ENCODE measurements around the gene SLC6A19.

Gene SLC6A19

DNA sequence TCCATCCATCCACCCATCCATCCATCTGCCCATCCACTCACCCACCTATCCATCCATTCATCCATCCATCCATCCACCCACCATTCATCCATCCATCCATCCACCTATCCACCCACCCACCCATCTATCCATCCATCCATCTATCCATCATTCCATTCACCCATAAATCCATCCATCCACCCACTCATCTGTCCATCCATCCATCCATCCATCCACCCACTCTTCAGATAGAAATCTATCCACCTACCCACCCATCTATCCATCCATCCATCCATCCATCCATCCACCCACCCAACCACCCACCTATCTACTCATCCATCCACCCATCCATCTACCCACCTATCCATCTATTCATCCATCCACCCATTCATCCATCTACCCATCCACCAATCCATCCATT is 35.0 kb upstream of the SLC6A19 start:
- DNase-seq = no peak

DNA sequence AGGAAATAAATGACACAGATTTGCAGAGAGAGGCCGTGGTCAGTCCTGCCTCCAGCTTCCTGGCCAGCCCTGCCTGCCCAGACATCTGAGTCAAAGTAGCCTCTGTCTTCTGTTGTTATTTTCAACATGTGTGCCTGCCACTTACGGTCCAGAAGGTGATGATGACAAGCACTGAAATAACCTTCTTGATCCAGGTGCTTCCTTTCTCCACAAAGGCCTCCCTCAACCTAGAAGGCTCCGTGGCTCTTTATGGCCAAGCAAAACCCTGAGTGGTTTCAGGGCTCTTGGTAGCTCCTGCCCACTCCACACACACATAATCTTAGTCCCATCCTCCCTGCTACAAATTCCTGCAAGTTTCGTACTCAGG is 34.1 kb upstream of the SLC6A19 start:
- no peak for DNase-seq

DNA sequence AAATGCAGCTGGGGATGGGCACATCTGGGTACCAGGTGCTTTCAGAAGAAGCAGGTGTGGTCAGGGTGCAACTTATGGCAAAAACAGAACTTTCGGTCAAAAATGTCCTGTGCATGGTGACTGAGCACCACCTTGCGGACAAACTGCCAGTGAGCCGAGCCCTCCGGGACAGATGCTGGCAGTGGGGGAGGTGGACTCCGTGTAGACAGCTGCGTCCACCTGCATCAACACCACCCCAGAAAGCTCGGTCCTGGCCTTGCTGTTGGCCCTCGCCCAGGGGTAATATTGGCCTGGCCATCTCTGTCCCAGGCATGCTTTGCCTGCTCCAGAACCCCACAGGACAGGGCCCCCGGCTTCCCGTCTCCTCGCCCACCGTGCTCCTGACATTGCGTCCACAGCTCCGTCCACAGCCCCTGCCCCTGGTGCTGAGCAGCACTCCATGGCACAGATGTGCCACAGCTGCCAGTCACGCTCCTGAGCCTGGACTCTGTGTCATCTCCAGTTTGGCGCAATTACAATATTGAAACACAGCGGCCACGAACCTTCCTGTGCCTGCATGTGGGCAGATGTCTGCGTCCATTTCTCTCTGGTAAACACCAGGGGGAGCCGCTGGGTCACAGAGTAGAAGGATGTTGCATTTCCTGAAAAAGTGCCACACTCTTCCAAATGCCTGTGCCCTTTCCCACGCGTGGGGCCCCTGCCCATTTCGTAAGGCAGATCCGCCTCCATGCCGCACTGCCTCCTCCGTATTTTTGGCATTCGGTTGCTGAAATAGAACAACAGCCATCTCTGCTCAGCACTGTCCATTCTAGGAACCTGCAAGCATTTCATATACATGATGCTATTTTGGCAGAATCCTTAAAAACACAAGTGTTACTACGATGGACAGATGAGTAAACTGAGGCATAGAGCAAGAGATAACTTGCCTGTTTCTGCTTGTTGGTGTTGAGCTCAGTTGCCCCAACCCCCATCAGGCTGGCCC is 33.4 kb upstream of the SLC6A19 start:
- no peak for DNase-seq

DNA sequence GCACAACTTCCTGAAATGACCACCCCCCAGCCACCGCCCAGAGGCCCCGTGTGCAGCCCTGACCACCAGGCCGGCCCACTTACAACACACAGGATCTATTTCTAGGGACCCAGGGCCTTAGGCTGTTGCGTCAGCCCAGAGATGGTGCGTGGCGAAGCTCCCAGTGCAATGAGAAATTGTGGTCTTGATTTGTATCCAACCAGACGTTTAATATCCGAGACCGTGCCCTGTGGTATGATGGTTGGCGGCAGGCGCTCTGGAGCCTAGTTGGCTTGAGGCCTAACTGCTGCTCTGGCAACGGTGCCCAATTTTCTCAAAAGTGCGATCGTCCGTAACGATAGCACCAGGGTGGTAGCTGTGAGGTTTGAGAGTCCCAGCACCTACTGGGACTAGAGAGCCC is 32.6 kb upstream of the SLC6A19 start:
- no peak for DNase-seq

DNA sequence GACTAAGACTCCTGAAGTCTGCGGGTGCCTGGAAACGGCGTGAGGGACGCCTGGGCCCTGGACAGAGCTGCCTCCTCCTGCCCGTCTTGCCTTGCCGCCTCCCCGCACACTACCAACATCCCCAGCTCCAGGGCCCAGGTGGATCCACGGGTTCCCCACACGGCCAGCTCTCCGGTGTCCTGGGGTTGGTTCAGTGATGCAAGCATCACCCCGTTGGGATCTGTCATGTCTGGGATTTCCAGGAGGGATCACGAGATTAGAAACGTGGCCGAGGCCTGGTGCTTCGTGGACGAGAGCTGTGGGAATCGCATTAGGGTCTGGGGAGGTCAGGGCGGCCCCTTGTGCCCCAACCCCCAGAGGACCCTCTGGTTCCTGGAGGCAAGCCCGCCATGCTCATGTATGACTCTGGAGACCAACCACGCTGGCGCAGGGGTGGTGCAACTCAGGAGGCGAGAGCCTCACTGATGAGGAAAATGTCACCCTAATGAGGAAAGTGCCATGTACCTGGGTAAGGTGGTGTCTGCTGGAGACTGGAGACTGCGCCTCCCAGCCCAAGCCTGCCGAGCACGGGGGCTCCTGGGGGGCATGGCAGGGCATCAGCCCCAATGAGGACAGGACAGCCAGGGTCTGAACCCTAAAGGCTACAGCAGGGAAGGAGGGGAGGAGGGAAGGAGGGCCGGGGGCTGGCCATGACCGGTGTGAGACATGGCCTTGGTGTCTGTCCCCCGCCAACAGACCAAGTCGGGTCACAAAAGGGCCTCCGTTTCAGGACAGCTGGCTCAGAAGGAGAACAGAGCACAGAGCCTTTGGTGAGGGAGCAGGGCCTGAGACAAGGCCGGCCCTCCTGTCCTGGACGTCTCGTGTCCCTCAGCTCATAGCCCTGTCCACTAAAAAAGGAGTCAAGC is 31.9 kb upstream of the SLC6A19 start:
- no peak for DNase-seq

DNA sequence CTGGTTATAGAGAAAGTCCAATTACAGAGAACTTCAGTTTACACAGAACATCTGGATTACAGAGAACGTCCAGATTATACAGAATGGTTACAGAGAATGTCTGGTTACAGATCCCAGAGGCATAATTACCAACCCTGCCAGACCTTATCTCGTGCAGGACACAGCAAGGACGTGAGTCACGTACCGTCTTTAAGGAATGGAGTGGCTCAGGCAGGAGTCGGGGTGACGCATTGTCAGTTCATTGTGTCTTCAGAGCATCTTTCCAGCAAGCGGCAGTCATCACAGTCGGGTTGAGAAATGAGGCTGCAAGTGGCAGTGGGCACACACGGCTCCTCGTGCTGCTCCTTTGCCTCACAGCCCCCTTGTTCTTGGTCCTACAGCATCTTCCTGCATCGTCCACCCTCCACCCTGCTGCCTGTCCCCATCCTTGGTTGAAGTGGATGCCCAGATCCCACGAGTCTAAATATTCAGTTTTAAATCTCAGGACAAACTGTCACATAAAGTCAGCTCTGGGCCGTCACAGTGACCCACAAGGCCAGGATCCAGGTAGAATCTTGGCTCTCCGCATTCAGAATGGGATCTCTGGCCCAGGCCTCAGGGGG is 30.0 kb upstream of the SLC6A19 start:
- DNase-seq = no peak

DNA sequence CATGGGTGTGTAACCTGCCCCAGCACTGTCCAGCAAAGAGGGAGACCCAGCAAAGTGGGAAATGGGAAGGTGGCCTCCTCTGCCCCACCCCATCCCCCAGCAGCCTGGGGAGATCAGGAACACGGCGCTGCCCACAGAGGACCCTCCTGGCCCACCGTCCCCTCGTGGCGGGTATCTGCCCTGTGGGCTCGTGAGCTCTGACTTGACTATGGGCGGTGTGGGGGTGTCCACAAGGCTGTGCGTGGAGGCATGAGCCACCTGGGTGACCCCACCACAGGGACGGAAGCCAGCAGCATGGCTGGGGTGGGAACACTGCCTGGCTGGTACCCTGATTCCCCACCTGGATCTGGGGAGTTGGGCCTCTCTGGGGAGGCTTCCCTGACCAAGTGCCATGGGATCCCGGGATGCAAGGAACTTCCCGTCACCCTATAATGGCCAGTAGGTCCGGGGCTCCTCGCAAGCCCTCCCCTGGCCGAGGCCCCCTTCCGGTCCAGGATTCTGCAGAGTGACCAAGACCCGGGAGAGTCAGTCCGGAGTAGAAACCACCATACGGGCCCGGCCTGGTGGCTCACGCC is 29.3 kb upstream of the SLC6A19 start:
- no peak for DNase-seq

DNA sequence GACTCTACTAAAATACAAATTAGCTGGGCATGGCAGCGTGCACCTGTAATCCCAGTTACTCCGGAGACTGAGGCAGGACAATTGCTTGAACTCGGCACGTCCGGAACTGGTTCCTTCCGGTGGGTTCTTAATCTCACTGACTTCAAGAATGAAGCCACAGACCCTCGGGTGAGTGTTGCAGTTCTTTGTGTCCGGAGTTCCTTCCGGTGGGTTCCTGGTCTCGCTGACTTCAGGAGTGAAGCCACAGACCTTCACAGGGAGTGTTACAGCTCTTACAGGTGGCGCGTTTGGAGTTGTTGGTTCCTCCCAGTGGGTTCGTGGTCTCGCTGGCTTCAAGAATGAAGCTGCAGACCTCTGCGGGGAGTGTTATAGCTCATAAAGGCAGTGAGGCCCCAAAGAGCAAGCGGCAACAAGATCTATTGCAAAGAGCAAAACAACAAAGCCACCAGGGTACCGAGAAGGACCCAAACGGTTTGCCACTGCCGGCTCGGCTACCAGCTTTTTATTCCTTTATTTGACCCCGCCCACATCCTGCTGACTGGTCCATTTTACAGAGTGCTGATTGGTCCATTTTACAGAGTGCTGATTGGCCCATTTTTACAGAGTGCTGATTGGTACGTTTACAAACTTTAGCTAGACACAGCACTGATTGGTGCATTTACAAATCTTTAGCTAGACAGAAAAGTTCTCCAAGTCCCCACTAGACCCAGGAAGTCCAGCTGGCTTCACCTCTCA is 28.6 kb upstream of the SLC6A19 start:
- no peak for DNase-seq

DNA sequence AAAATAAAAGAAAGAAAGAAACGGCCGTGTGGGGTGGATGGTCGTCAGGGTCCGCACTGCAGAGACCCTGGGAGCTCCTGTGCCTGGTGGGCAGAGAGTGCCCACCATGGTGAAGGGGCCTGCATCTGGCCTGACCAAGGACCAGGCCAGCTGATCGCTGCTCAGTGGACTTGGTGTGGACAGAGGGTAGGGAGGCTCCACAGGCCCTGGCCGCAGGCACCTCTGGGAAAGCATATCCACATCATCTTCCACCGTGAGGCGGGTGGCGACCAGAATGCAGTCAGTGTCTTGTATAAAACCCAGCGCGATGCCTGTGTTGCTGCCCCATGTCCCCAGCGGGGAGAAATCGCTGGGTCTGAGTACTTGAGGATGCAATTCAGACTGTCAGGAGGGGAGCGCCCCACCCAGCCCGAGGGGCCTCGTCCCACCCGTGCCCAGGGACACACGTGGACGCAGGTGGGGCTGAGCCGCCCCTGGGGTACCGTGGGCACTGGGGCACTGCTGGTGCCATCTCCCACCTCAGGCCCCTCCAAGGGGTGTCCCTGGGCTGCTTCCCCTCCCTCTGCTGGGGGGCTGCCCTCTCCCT is 27.8 kb upstream of the SLC6A19 start:
- no peak for DNase-seq

DNA sequence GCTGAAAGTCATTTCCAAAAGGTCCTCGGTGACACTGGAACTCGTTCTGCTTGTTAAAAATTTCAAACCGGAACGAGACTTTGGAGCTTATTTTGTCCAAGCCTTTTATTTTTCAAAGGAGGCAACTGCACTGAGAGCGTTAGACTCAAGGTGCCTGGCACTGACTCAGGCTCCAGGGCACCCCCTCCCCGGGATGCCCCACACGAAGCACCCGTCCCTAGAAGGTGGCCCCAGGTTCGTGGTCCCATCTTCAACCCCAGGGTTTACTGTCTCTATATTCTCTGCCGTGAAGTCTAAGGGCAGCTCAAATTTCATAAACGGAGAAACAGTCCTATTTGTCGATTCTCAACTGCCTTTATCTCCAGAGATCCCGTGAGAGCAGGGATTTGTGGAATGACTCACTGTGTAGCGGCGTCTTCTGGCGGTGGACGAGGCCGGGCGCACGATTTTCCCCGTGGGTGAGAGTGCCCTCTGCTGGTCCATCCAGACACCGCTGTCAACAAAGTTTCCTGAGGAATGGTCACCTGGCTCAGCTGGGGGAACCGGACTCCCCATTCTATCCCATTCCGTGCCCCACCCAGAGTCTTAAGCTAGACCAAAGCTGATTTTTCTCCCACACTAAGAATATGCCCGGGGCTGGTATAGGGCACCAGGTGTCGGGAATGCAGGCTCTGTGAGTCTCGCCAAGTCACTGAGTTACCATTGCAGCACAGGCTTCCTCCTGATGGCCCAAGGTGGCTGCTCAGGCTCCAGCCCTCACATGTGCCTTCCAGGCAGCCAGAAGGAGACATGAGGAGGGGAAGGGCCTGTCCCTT is 27.1 kb upstream of the SLC6A19 start:
- no peak for DNase-seq

DNA sequence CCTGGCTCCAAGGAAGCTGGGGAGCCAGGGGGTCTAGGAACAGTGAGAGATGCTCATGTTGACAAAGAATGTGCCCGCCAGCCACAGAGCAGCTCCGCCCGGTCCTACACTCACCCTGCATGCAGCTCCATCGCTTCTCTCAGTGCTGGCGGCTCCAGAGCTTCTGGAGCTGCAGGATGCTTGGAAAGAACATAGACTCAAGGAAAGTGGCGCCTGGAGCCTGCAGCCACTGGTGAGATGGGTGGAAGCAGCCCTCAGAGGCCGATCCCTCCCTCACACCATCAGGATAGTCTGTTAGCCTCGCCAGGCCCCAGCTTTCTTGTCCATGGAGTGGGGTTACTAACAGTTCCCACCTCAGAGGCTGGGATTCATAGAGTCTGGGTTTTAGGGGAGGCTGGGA is 26.4 kb upstream of the SLC6A19 start:
- DNase-seq = no peak

DNA sequence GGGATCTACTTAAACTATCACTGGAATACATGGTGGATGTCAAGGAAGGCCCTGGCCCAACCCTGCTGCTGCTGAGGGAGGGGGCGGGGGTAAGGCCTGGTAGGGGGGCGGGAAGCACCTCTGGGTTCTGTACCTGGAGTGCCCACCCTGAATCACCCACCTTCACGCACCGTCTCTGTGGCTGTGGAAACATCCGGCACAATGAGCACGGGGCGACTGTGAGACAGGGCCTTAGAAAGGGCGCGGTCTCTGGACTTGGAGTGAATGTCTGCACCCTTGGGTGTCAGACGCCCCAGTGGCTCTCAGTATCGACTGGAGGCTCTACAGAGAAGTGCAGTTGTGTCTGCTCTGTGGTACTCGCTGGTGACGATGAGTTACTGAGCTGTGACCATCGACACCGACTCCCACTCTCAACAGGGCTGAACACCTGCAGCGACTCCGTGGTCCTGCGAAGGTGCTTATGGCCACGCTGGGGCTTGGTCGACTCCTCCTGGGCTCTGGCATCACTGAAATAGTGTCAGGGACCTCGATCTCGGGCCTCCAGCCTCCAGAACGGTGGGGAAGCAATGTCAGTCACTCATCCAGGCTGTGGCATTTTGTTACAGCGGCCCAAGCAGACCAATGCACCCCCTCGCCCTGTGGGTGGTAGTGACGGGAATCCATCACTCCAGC is 25.5 kb upstream of the SLC6A19 start:
- no peak for DNase-seq

DNA sequence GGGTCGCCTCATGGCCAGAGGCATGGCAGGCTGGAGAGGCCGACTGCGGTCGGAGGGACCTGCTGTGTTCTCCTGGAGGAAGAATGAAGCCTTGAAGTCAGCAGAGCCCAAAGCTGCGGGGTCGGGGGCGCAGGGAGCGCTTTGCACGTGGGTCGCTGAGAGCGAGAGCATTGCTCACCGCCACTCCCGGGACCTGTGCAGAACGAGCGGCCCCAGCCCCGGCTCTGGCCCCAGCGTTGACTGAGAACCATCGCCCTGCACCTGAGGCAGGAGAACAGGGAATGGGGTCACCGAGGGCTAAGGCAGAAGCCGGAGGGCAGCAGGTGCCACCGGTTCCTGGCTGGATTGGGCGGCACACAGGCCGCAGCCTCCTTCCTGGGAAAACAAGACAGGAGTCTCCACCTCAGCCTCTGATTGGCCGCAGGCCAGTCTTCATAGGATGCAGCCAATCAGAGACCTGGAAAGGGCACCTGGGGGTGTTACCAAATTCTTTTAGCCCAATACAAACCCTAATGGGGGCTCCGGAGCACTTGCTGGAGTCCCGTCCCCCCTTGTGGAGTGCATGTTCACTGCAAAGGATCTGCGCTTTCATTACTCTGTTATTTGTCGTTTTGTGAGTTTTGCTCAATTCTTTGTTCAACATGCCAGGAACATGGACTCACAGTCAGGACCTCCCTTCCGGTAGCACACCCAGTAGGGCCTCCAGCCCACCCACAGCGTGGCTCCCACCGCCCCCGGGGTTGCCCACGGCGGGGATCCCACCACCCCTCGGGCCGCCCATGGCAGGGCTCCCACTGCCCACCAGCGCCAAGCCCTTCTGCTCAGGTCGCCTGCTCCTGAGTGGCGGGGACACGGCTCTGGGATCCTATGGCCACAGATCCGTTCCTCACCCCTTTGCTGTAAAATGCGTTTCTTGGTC is 24.7 kb upstream of the SLC6A19 start:
- no peak for DNase-seq

DNA sequence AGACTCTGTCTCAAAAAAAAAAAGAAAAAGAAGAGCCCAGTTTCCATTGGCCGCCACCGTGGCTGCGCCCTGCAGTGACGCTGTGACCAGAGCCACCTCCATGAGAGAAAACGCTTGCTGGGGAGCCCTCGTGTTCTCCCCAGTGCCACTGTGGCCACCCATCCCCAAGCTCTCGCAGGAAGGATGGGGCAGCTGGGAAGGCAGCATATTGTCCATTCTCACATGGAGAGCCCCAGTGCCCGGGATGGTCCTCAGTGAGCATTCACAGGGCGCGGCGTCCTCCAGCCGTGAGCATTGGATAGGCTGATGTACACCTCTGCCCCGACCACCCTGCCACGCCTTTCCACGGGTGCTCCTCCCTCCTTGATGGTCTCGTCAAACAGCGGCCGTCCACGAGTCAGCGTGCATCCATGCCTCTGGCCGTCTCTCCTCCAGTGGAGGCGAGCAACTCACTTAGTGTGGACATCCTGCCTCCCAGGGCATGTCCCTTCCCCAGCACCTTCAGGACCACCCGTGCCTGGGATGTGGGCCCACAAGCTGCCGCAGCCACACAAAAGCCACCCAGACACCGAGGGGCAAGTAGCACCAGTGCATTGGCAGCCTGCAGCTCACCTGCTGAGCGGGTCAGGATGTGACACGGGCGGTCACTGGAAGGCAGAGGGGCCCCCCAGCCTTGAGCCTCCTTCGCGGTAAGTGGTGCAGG is 23.4 kb upstream of the SLC6A19 start:
- no peak for DNase-seq

DNA sequence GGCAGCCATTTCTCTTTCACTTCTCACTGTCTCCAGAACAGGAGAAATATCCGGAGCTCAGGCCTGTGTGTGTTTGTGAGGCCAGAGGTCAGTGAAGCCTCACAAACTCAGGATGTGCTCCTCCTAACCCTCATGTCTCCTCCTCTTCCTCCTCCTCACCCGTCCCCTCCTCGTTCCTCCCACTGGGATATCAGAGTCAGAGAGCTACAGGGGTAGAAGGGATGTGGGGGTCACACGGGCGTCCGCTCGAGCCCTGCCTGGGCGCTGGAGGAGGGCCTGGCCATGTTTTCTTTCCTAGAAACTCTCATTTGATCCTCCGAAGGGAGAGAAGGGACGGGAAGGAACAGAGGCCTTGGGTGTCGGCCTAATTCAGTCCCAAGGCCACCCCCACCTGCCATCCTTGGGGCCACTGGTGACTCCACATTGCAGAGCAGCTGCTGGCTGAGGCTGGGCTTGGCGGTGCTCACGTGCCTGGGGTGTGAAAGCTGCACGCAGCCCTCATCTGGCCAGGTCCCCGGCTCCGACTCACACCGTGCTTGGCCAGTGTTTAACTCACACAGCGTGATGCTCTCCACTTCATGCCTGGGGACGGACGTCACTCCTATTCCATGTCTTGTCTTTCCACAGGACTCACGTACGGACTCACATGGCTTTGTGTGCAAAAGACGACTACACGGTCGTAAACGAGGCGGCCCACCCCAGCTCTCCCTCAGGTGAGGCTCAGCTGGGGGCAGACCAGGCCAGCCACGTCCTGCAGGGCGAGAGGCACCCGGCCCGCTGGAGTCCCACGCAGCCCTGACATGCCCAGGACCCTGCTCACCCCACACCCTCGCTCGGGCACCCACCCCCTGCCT is 22.6 kb upstream of the SLC6A19 start:
- DNase-seq = no peak

DNA sequence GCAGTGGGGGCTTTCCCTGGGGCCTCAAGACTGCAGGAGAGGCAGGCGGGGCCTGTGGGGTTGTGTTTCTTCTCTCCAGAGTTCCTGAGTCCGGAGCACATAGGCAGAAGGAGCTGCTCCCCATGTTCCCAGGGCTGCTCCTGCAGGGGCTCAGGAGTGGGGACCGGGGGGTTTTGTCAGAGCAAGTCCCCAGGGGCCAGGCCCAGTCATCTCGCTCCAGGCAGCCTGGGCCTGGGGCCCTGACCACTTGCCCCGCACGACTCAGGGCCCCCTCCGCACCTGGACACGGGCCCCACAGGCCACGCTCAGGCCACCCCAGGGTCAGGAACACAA is 22.0 kb upstream of the SLC6A19 start:
- DNase-seq = no peak

DNA sequence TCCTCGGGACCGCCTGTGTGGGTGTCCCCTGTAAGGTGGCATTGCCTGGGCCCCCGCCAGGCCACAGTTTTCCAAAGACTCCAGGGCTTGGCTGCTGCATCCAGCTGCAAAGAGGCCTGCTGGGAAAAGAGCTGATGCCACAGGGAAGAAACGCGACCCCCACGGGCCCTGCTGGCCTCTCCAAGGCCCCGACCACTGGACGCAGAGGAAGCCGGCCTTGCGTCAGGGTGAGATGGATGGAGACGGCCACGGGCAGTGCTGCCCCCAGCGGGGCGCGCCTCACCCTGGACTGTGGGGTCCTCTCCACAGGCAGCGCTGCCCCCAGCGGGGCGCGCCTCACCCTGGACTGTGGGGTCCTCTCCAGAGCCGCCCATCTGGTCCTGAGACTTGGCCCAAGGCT is 21.3 kb upstream of the SLC6A19 start:
- no peak for DNase-seq

DNA sequence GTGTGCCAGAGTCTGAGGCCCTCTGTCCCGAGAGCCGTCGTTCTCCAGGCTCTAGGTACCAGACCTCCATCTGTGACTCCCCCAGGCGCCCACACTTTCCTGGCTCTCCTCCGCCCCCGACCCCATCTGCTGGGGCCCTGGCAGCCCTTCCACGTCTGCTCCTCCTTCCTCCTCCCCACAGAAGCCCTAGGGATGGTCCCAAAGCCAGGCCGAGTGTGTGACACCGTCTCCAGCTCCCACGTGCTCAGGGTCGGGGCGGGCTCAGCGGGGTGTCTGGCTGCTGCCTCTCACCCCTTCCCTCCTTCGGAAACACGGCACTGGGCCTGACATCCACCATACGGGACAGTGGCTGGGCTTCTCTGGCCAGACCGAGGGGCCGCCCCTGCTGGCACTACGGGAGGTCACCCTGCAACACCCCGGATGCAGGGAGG is 20.5 kb upstream of the SLC6A19 start:
- DNase-seq = peak; percentile 11

All from activated gamma-delta T cell (primary cell).